ENCODE data around the gene TEK. TPM values are rescaled to one million over a fixed set of nuclear protein-coding genes. Genes with fewer than 3 reads are reported as not detected.
A peak's percentile ranks its signal among the peaks of the same experiment; 100 is the strongest.

Gene TEK
- total and polyA plus RNA-seq, 8 donors: 0.56 to 25.5 (median 2.0) TPM; not detected in 1

DNA sequence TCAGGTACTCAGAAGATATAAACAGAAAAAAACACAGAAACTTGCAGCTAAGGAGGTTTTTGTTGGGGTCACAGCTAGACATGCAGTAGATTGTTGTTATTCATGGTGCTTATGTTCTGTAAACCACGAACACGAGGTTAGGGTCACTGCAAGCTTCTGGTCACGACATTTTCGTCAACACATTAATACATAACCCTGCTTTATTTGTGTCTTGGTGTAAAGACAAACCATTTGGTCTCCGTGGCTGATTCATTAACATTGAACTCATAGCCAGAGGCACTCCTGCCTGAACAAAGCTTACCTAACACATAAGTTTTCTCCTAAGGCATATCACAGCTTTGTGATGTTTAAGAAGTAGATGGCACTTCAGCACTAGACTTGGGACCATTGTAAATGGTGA lies 16.9 kb downstream of the TEK start:
- no peak for DNase-seq
- peak overlapping the region in 1 of 5 donors; percentile 27 for H3K27ac ChIP-seq
- TF ChIP-seq POLR2AphosphoS5 (IDR thresholded peaks at IDR 0.05) (no peak), POLR2A (IDR thresholded peaks at IDR 0.05) (no peak), EP300 (IDR thresholded peaks at IDR 0.05) (no peak)
- TF ChIP-seq, protein P1, sequence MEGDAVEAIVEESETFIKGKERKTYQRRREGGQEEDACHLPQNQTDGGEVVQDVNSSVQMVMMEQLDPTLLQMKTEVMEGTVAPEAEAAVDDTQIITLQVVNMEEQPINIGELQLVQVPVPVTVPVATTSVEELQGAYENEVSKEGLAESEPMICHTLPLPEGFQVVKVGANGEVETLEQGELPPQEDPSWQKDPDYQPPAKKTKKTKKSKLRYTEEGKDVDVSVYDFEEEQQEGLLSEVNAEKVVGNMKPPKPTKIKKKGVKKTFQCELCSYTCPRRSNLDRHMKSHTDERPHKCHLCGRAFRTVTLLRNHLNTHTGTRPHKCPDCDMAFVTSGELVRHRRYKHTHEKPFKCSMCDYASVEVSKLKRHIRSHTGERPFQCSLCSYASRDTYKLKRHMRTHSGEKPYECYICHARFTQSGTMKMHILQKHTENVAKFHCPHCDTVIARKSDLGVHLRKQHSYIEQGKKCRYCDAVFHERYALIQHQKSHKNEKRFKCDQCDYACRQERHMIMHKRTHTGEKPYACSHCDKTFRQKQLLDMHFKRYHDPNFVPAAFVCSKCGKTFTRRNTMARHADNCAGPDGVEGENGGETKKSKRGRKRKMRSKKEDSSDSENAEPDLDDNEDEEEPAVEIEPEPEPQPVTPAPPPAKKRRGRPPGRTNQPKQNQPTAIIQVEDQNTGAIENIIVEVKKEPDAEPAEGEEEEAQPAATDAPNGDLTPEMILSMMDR (IDR thresholded peaks at IDR 0.05): no peak
- H3K4me1 ChIP-seq: peaks cover 0 to 20% (median 15%) of the 10 kb centered on the region in 4 donors
- WGBS, 5 donors: 63 to 77% (median 64%) methylated on average over 5 of the region's 5 CpGs
- intact Hi-C loops (cut with DNase I; ENCODE audit: low total_unique reads): no loop called here
- H3K27me3 ChIP-seq: no peaks in the 10 kb centered on the region
- H3K9me3 ChIP-seq: no peaks in the 10 kb centered on the region
- H3K4me3 ChIP-seq: no peak overlapping the region
- H3K36me3 ChIP-seq: no peaks in the 10 kb centered on the region

DNA sequence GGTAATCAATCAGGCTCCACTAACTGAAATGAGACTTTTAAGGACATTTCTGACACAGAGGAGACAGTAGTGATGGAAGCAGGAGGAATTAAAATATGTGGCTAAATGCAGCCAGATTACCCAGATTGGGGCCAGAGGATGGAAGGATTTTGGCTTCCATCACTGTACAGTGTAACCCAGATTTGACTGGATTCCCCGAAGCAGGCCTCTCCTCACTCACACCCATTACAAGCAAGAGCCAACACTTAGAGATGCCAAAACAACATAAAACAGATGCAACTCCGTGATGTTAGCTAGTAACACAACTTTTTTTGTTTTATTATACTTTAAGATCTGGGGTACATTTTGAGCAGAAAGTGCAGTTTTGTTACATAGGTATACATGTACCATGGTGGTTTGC lies 17.6 kb downstream of the TEK start:
- TF ChIP-seq EP300 (IDR thresholded peaks at IDR 0.05) (no peak), POLR2A (IDR thresholded peaks at IDR 0.05) (no peak), POLR2AphosphoS5 (IDR thresholded peaks at IDR 0.05) (peak in 1 of 3 donors; percentile 22)
- TF ChIP-seq, protein P1 (IDR thresholded peaks at IDR 0.05): no peak
- intact Hi-C loops (cut with DNase I; ENCODE audit: low total_unique reads): no loop called here
- peak in 1 of 2 donors; percentile 83 for DNase-seq
- Histone ChIP-seq H3K27me3 (no peaks in the 10 kb centered on the region), H3K9me3 (no peaks in the 10 kb centered on the region), H3K4me3 (no peak overlapping the region), H3K36me3 (no peaks in the 10 kb centered on the region), H3K4me1 (peaks cover 0 to 20% (median 15%) of the 10 kb centered on the region in 4 donors), H3K27ac (no peak overlapping the region)
- 57 to 83% (median 73%) methylated on average over 2 of the region's 2 CpGs for WGBS, 5 donors

DNA sequence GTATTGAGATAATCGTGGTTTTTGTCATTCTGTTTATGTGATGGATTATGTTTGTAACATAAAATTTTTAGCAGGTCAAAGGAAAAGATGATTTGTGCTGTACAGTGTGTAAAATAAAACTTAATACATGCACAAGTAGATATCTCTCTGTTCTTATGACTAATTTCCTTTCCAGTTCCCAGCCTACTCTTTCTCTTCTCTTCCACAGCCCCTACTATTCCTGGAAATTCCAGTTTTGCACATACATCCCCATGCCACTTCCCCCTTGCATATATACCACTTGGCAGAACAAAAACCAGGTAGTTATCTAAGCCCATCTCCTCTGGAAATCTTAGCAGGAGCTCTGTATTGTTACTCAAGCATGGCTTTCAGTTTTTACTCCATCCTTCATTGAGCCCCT lies 20.2 kb downstream of the TEK start:
- Histone ChIP-seq H3K27me3 (no peaks in the 10 kb centered on the region), H3K4me1 (peaks cover 0 to 20% (median 15%) of the 10 kb centered on the region in 4 donors), H3K4me3 (no peak overlapping the region), H3K9me3 (no peaks in the 10 kb centered on the region), H3K27ac (no peak overlapping the region), H3K36me3 (no peaks in the 10 kb centered on the region)
- no peak for DNase-seq
- TF ChIP-seq, protein P1 (IDR thresholded peaks at IDR 0.05): no peak
- TF ChIP-seq POLR2AphosphoS5 (IDR thresholded peaks at IDR 0.05) (no peak), EP300 (IDR thresholded peaks at IDR 0.05) (no peak)
- intact Hi-C loops (cut with DNase I; ENCODE audit: low total_unique reads): no loop called here
- 53 to 84% (median 74%) methylated on average over 1 of the region's 1 CpG for whole genome bisulfite sequencing, 5 donors

DNA sequence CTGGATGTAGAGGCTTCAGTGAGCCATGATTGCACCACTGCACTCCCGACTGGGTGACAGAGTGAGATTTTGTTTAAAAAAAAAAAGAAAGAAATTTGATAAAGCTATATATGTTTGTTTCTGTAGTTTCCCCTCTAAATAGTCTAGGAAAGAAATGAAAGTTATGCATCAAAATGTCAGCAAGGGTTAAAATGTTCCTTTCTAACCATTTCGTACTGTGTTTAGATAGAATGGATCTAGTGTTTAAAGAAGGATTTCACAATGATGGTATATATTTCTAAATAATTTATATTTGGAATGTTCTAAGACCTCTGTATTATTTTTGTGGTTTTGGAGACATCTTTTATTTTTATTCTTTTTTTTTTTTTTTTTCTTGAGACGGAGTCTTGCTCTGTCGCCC lies 22.7 kb downstream of the TEK start:
- TF ChIP-seq POLR2A (IDR thresholded peaks at IDR 0.05): no peak
- TF ChIP-seq, protein P1 (IDR thresholded peaks at IDR 0.05): no peak
- no peak for TF ChIP-seq EP300 (IDR thresholded peaks at IDR 0.05)
- TF ChIP-seq POLR2AphosphoS5 (IDR thresholded peaks at IDR 0.05): no peak
- Histone ChIP-seq H3K4me1 (no peaks in the 10 kb centered on the region), H3K36me3 (no peaks in the 10 kb centered on the region), H3K27ac (no peak overlapping the region), H3K4me3 (no peak overlapping the region), H3K9me3 (no peaks in the 10 kb centered on the region), H3K27me3 (no peaks in the 10 kb centered on the region)
- DNase-seq: no peak
- WGBS, 5 donors: 61 to 83% (median 75%) methylated on average over 4 of the region's 4 CpGs
- intact Hi-C loops (cut with DNase I; ENCODE audit: low total_unique reads): no loop called here

Measured in stomach (tissue), 9 donors.